Liver (tissue), 9 donors: Measurements from ENCODE around the gene TCF12. TPM values are rescaled to one million over a fixed set of nuclear protein-coding genes. Genes with fewer than 3 reads are reported as not detected.

Experiments used
- DNase-seq: peaks from one replicate; pipeline ENCODE4 v3.0.0-alpha.2; 2017; ENCODE audit warnings: low spot score
- H3K27ac ChIP-seq, 2 donors: one replicate each; pipeline ENCODE4 v1.7.0; 2013; ENCODE audit warnings: inconsistent platforms in 2 of 2, low read length in 2 of 2, control low read depth in 1 of 2, low read depth in 1 of 2, mild to moderate bottlenecking in 1 of 2
- H3K27me3 ChIP-seq, 4 donors: one replicate each; pipeline versions ENCODE4 v1.6.1 to v1.7.0; 2013; ENCODE audit warnings: low read length in 3 of 4, inconsistent platforms in 1 of 4, mild to moderate bottlenecking in 1 of 4, moderate library complexity in 1 of 4; ENCODE audit not compliant: control insufficient read depth in 4 of 4, insufficient read depth in 4 of 4
- H3K36me3 ChIP-seq, 4 donors: one replicate each; pipeline versions ENCODE4 v1.6.1 to v1.7.0; 2013; ENCODE audit warnings: low read length in 3 of 4, mild to moderate bottlenecking in 3 of 4, low read depth in 1 of 4, moderate library complexity in 1 of 4; ENCODE audit not compliant: control insufficient read depth in 4 of 4, insufficient read depth in 3 of 4
- H3K4me1 ChIP-seq, 4 donors: one replicate each; pipeline versions ENCODE4 v1.6.1 to v1.7.0; 2013; ENCODE audit warnings: low read length in 3 of 4, mild to moderate bottlenecking in 3 of 4, moderate library complexity in 1 of 4; ENCODE audit not compliant: control insufficient read depth in 4 of 4, insufficient read depth in 4 of 4
- H3K4me3 ChIP-seq, 3 donors: one replicate each; pipeline versions ENCODE4 v1.6.1 to v1.7.0; 2013; ENCODE audit warnings: low read length in 3 of 3, control low read depth in 1 of 3, low read depth in 1 of 3, mild to moderate bottlenecking in 1 of 3
- H3K9ac ChIP-seq, 2 donors: one replicate each; pipeline ENCODE4 v1.7.0; 2013; ENCODE audit warnings: low read length in 2 of 2, mild to moderate bottlenecking in 2 of 2, moderate library complexity in 2 of 2, control low read depth in 1 of 2, low read depth in 1 of 2
- H3K9me3 ChIP-seq, 4 donors: one replicate each; pipeline versions ENCODE4 v1.6.1 to v1.7.0; 2013; ENCODE audit warnings: low read length in 3 of 4; ENCODE audit not compliant: control insufficient read depth in 4 of 4
- ATF3 ChIP-seq: IDR thresholded peaks from 2 replicates; pipeline ENCODE4 v1.6.1; 2016; ENCODE audit warnings: antibody characterized with exemption
- HNF4G ChIP-seq: IDR thresholded peaks from 2 replicates; pipeline ENCODE4 v1.6.1; 2016; ENCODE audit warnings: antibody characterized with exemption
- JUND ChIP-seq, 2 donors: IDR thresholded peaks; 2 replicates each; pipeline ENCODE4 v1.6.1; 2016; ENCODE audit warnings: antibody characterized with exemption in 2 of 2
- RAD21 ChIP-seq, 2 donors: IDR thresholded peaks; 2 replicates each; pipeline ENCODE4 v1.6.1; 2016; ENCODE audit warnings: antibody characterized with exemption in 2 of 2, mild to moderate bottlenecking in 2 of 2
- REST ChIP-seq: IDR thresholded peaks from 2 replicates; pipeline ENCODE4 v1.6.1; 2016; ENCODE audit warnings: antibody characterized with exemption, mild to moderate bottlenecking
- RXRA ChIP-seq, 2 donors: IDR thresholded peaks; 2 replicates each; pipeline ENCODE4 v1.6.1; 2017 to 2018; ENCODE audit warnings: antibody characterized with exemption in 2 of 2, mild to moderate bottlenecking in 1 of 2
- SP1 ChIP-seq: IDR thresholded peaks from 2 replicates; pipeline ENCODE4 v1.6.1; 2018; ENCODE audit warnings: antibody characterized with exemption, mild to moderate bottlenecking
- ZBTB33 ChIP-seq: IDR thresholded peaks from 2 replicates; pipeline ENCODE4 v1.6.1; 2016; ENCODE audit warnings: antibody characterized with exemption
- WGBS: extraction: QIAGEN DNeasy Blood & Tissue Kit; methylation state at CpG from one replicate; pipeline ENCODE4 v1.1.7; 2013; 5-methylcytosine and 5-hydroxymethylcytosine counted together
- polyA plus RNA-seq, 2 donors: library from polyadenylated mRNA; stranded (reverse) in 1 of 2; unstranded in 1 of 2; fragments of 200-250 nt in 1 of 2; fragments of >200 nt in 1 of 2; fragmentation: Nextera tagmentation in 1 of 2; extraction: Ambion mirVana in 1 of 2; gene quantifications; one replicate each; pipeline versions ENCODE4 v1.2.1 to v1.2.3, GENCODE V29; 2013 to 2015
- total RNA-seq, 2 donors: library from RNA; depleted of rRNA; stranded (reverse); fragments of >200 nt; gene quantifications; one replicate each; pipeline ENCODE4 v1.2.3, GENCODE V29; 2014
- donor health status: healthy.
- donor health status: healthy.
- donor health status: healthy.
- donor health status: healthy.
- donor health status: healthy.

Gene TCF12
- total and polyA plus RNA-seq, 4 donors, result 8.7 to 38.3 (median 22.3) TPM

GRCh38 chr15:57321973-57322601 is 403.6 kb downstream of the TCF12 start:
- no peak overlapping the region for H3K9ac ChIP-seq
- H3K9me3 ChIP-seq, result no peaks in the 10 kb centered on the region
- no peaks in the 10 kb centered on the region for H3K36me3 ChIP-seq
- H3K4me1 ChIP-seq, result no peaks in the 10 kb centered on the region
- no peak for DNase-seq
- TF ChIP-seq REST, result no peak
- no peaks in the 10 kb centered on the region for H3K27me3 ChIP-seq
- H3K27ac ChIP-seq, result no peak overlapping the region
- 74% methylated on average over 13 of the region's 13 CpGs for WGBS
- no peak overlapping the region for H3K4me3 ChIP-seq

GRCh38 chr15:57322602-57323250 is 404.3 kb downstream of the TCF12 start:
- no peak for TF ChIP-seq RXRA (IDR thresholded peaks at IDR 0.05)
- no peak for TF ChIP-seq ATF3
- TF ChIP-seq HNF4G, result no peak
- TF ChIP-seq ZBTB33, result no peak
- TF ChIP-seq JUND (IDR thresholded peaks at IDR 0.05), result no peak
- no peak for TF ChIP-seq RAD21 (IDR thresholded peaks at IDR 0.05)
- no peak for TF ChIP-seq SP1
- TF ChIP-seq REST, result no peak
- Histone ChIP-seq H3K27ac (no peak overlapping the region), H3K36me3 (no peaks in the 10 kb centered on the region), H3K4me3 (no peak overlapping the region), H3K4me1 (no peaks in the 10 kb centered on the region), H3K27me3 (no peaks in the 10 kb centered on the region), H3K9me3 (no peaks in the 10 kb centered on the region), H3K9ac (no peak overlapping the region)
- 94% methylated on average over 11 of the region's 11 CpGs for WGBS
- no peak for DNase-seq
